HG02759 (cell line): Measurements from ENCODE around the gene SMAD7.

Experiments
- ATAC-seq: cut with Tn5 transposase; IDR thresholded peaks from one replicate; pipeline ENCODE4 v1.9.1; 2021; ENCODE audit warnings: mild to moderate bottlenecking, moderate library complexity; ENCODE audit not compliant: unreplicated experiment

SMAD7 gene

GRCh38 chr18:48962252-48962993 lies 11.7 kb upstream of the SMAD7 start:
- no peak for ATAC-seq

- ATAC-seq = no peak
Observed at GRCh38 chr18:48961547-48961946, 10.8 kb upstream of the SMAD7 start.

- no peak for ATAC-seq
Observed at GRCh38 chr18:48959921-48960920, 9.5 kb upstream of the SMAD7 start.

GRCh38 chr18:48959551-48959920 lies 8.8 kb upstream of the SMAD7 start:
- no peak for ATAC-seq

DNA sequence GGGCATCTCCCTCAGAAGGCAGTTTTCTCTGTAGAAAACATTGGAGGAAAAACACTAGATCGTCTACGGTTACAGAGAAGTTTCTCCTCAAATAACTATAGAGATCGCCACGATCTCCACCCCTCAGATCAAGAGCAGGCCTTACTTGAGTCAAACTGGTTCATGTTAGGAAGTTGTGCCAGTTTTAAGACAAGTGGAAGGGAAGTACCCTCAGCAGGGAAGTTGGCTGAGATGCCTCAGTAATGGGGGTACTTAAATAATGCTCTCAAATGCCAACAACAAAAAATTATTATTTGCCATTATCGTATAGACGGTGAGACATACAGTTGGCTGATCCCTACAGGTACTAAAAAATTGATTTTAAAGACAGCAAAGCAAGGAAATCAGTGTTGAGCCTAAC lies 8.2 kb upstream of the SMAD7 start:
- ATAC-seq = no peak

DNA sequence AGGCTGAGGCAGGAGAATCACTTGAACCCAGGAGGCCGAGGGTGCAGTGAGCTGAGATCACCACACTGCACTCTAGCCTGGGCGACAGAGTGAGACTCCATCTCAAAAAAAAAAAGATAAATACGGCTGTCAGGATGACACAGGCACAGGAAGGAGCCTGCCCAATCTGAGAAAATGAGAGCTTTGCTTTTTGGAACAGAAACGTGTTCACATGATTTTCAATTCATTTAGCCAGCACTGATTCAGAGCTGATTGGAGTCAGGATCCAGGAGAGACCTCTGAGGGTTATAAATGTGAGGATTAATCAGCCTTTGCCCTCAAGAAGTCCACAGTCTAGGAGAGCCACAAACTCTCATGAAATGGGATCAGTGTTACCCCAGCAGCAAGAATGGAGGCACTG lies 6.9 kb upstream of the SMAD7 start:
- ATAC-seq = no peak

DNA sequence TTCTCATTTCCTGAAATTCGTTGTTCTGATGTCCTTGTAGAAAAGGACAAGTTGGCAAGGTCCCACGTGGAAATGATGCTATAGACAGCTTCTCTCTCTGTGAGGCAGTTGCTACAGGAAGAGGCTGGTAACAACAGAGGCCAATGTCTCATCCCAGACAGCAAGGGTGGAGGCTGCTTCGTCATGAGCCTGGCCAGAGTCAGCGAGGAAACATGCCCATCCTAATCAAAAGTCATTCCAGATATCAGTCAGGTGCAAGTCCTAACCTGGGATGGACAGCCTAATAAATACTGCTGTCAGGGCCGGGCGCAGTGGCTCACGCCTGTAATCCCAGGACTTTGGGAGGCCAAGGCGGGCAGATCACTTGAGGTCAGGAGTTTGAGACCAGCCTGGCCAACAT lies 6.4 kb upstream of the SMAD7 start:
- no peak for ATAC-seq

DNA sequence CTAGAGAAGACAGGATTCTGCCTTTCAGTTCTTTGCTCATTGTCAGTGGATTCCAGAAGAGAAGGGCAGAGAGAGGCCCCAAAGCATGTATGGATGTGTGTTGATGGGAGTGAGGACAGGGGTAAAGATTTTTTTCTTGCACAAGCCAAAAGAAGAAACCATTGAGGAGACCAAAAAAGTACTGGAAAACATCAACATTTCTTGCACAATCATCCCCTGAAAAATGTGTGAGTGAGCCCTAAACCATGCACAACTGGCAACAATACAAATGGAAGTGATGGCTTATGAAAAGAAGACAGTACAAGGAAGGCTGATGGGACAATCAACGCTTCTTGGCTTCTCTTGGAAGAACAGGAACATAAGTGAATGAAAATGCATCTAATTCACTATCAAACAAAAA lies 5.6 kb upstream of the SMAD7 start:
- ATAC-seq = no peak

DNA sequence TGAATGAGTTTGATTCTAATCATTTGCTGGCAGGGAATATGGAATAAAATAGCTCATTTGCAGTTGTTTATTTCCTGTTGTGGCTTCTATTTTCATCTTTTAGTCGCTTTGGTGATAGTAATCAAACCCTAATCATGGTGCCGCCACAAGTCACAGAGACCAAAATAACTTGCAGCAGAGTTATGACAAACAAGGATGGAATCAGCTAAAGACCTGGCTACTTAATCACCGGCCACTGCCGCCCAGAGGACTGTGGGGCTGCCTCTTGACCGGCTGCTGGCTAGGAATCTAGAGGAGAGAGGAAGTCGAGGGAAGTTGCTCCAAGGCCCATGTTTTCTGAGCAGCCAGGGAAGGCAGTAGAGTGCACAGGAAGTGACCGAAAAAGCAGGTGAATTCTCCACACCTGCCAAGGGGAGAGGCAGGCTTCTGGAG lies 5.1 kb upstream of the SMAD7 start:
- no peak for ATAC-seq

DNA sequence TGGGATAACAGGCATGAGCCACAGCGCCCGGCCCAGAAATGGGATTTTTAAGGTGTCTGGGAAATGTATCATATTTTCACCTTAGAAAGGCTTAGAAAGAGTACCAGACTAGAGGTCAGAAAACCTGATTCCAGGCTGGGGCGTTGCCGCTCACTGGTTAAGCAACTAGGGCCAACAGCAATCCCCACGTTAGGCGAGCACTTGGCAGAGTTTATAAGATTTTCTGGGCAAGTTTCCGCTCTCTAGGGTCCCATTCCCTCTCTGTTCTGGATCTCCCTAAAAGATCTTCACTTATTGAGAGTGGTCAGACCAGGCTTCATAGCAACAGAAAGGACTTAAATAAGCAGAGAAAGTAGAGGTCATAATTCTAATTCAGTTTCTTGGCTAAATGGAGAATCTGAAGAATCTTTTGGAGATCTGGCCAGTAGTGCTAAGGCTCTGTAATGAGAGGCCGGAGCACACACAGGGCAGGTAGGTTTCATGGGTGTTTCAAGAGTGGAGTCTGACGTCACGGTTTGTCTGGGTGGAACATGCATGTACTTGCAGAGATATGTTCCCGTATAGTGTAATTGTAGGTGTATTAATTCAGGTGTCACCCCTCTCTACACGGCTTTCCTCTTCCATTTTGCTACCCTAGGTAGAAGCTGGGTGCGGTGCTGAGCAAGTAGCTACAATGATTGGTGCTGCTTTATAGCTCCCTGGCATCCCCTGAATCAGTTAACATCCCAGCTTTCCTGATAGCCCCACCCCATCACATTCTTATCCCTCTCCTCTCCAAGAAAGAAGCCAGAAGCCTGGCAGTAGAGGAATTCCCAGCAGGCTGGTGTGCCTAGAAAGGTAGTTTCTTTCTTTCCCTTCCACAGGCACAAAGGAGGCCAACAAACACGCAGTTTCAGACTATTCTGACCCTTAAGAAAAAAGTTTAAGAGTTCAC lies 4.4 kb upstream of the SMAD7 start:
- ATAC-seq = no peak

GRCh38 chr18:48953104-48953706 lies 2.4 kb upstream of the SMAD7 start:
- ATAC-seq = no peak

DNA sequence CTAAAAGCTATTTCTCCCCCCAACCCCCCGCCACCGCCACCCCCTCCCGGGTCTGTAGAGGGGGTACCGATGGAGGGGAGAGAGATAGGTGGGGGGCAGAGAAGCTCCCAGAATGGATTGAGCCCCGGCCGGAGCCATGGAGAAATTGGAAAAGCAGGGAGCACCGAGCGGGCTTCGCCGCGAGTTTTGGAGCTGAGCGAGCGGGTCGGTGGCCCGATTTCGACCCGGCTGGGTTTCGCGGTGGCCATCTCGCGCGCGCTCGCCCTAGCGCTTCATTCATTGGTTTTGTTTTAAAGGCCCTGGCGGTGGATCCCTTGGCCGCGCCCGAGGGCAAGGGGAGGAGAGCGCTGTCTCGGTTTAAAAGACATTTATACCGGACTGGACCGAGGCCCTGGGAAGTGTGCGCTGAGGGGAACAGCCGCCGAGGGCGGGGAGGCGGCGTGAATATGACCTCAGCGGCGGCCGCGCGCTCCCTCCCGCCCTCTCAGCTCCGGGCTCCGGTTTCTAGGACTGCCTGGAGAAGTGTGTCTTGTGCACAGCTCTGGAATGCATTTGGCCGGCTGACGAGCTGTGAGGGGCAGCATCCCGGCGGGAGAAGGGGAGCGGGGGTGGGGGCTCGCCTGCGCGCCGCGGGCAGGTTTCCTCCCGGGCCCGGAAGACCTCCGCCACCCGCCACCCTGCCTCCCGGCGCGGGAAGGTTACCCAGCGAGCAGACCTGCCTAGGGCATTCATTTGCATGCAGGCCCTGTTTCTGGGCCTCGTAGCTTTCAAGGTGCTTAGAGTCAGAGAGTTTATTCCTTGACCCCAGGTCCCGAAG lies 1.7 kb upstream of the SMAD7 start:
- peak; percentile 32 for ATAC-seq

GRCh38 chr18:48951448-48952286 lies 902 bp upstream of the SMAD7 start:
- peak; percentile 42 for ATAC-seq

DNA sequence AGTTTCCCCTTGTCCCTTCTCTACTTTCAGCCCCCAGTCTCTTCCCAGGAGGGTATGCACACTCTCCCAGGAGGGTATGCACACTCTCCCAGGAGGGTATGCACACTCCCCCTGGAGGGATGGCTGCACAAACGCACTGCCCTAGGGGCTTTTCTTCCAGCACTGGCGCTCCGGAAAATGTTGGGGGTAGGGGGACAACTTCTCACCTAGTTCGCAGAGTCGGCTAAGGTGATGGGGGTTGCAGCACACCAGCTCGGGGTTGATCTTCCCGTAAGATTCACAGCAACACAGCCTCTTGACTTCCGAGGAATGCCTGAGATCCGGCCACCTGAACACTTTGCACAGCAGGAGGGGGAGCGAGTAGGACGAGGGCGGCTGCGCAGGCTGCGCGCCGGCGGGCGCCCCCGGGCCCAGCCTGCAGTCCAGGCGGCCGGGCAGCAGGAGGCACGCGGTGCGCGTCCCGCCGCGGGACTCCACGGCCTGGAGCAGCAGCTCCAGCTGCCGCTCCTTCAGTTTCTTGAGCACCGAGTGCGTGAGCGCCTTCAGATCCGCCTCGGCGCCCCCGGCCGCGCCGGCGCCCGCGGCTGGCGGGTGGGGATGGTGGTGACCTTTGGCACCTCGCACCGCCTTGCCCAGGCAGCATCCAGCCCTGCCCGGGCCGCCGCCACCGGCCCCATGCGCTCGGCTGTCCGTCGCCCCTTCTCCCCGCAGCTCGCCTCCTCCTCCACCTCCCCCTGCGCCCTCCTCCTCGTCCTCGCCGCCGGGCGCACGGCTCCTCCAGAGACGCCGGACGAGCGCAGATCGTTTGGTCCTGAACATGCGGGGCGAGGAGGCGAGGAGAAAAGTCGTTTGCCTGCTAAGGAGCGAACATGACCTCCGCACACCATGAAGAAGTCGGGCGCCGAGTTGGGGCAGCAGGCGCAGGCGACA lies 894 bp downstream of the SMAD7 start:
- no peak for ATAC-seq

DNA sequence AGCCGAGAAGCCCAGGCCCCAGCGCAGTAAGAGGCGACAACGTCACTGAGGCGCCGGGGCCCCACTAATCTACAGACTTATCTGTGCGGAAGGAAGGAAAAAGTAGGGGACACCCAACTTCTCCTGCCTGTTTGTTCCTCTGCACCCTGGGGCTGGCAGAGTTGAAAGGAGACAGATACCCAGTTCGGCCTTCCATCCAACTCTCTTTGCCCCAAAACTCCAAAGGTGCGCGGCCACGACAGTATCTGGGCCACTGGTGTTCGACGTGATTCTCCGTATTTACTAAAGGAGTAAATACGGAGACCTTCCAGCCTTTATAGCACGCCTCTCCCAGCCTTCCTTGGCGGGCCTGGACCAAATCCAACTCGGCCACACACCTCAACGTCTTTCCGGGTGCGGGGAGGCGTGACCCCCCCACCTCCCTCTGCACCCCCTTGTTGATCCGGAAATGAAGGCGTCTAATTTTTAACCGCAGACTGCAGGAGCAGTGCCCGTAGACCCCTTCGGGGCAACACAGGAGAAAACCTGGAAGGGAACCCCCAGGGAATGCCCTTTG lies 1.6 kb downstream of the SMAD7 start:
- ATAC-seq = no peak

DNA sequence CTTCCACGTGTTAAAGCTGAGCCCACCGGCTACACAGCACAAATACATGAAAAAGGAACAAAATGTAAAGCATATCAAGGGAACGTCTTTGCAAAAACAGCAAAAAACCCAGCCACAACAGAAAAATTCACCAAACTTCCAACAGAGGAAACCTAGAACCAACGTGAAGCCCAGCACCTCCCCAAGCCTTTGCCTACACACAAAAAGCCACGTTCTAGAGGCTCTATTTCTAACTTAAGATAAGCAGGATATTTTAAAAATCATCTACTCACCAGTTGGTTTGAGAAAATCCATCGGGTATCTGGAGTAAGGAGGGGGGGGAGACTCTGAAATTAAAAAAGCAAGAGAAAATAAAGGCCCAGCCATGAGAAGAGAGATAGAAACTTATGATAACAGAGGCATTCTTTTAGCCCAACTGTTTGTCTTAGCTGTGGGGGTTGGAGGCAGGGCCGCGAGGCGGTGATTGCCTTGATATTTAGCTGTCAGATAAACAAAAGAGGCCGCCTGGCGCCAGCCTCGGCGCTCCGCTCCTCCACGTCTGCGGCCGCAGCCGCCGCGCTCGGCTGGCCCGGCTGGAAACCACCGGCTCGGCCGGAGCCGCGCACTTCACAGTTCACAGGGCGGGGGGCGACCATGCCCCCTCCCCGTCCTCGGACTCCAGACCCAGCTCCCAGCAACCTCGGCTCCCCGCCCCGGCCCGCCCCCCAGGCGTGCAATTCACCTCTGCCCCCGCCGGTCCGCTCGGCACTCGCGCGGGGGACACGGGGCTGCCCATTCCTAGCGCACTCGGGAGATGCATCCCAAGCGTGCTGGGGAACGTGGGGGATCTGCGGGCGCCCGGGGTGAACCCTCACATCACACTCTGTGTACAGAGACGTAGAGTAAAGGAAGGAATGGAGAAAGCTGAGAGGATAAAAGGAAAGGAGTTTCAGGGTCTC lies 2.4 kb downstream of the SMAD7 start:
- peak; percentile 13 for ATAC-seq
